SU-DHL-6 (cell line): ENCODE measurements around the gene CNIH2.
"Not testable (repeated sequence)": the region's sequence is repeated elsewhere in the genome, so short reads cannot be mapped to it uniquely, and the experiment has no call there.

Experiments used
- H2AFZ ChIP-seq: fragments of 200-600 bp; sonication (generic); 2 replicates; pipeline ENCODE4 v1.6.1; 2014; ENCODE audit warnings: low read depth, mild to moderate bottlenecking, moderate library complexity, mixed read lengths, antibody characterized with exemption, low read length; ENCODE audit not compliant: severe bottlenecking
- H3F3A ChIP-seq: fragments of 200-600 bp; shearing (Covaris generic); 2 replicates; pipeline ENCODE4 v1.6.0; 2016; ENCODE audit warnings: antibody characterized with exemption, mild to moderate bottlenecking; ENCODE audit not compliant: insufficient read depth
- H3K27ac ChIP-seq: fragments of 200-600 bp; sonication (generic); 2 replicates; pipeline ENCODE4 v1.5.1; 2016; ENCODE audit warnings: low read depth, mild to moderate bottlenecking, low read length, moderate library complexity, mixed read lengths
- H3K27me3 ChIP-seq: fragments of 200-600 bp; sonication (generic), shearing (Covaris generic); 2 replicates; pipeline ENCODE4 v1.6.0; 2014; ENCODE audit warnings: mild to moderate bottlenecking, low read length
- H3K36me3 ChIP-seq: fragments of 200-600 bp; sonication (generic); 2 replicates; pipeline ENCODE4 v1.6.1; 2014; ENCODE audit warnings: mild to moderate bottlenecking, low read length, mixed read lengths
- H3K4me2 ChIP-seq: fragments of 300-600, 200-600 bp; shearing (Covaris generic), sonication (generic); 2 replicates; pipeline ENCODE4 v1.6.0; 2014; ENCODE audit warnings: low read length, low read depth, mild to moderate bottlenecking; ENCODE audit not compliant: poor library complexity, severe bottlenecking
- H3K4me3 ChIP-seq: fragments of 200-600 bp; sonication (generic); 2 replicates; pipeline ENCODE4 v1.5.1; 2014; ENCODE audit warnings: antibody characterized with exemption, low read length, mild to moderate bottlenecking, mixed read lengths; ENCODE audit not compliant: insufficient read depth, poor library complexity, severe bottlenecking
- H3K79me2 ChIP-seq: fragments of 200-600 bp; sonication (generic); 2 replicates; pipeline ENCODE4 v1.6.1; 2014; ENCODE audit warnings: mild to moderate bottlenecking, low read length, moderate library complexity; ENCODE audit not compliant: insufficient read depth
- H3K9ac ChIP-seq: fragments of 200-600 bp; sonication (generic); 2 replicates; pipeline ENCODE4 v1.7.0; 2014; ENCODE audit warnings: mild to moderate bottlenecking, low read length
- H3K9me2 ChIP-seq: fragments of 200-600 bp; sonication (generic); replicated peaks from 2 replicates; pipeline ENCODE4 v1.6.1; 2014; ENCODE audit warnings: low read length; ENCODE audit not compliant: insufficient read depth
- H3K9me3 ChIP-seq: fragments of 200-600 bp; sonication (generic); 2 replicates; pipeline ENCODE4 v1.6.1; 2014; ENCODE audit warnings: low read length, mixed read lengths; ENCODE audit not compliant: insufficient read depth
- H4K20me1 ChIP-seq: fragments of 200-600 bp; sonication (generic); 2 replicates; pipeline ENCODE4 v1.6.1; 2014; ENCODE audit warnings: low read depth, mild to moderate bottlenecking, antibody characterized with exemption, low read length, moderate library complexity, mixed read lengths
- EZH2phosphoT487 ChIP-seq: fragments of 200-600 bp; sonication (generic), shearing (Covaris generic); conservative IDR thresholded peaks from 2 replicates; pipeline ENCODE4 v1.6.1; 2018; ENCODE audit warnings: mild to moderate bottlenecking, antibody characterized with exemption, low read length, moderate library complexity, mixed read lengths
- TF ChIP-seq, protein P1 (sequence below): fragments of 200-600 bp; sonication (generic); IDR thresholded peaks from one replicate; pipeline ENCODE4 v1.5.1; 2017; ENCODE audit warnings: antibody characterized with exemption, mild to moderate bottlenecking, low read length, moderate library complexity; ENCODE audit not compliant: insufficient read depth, poor library complexity, severe bottlenecking

CNIH2 gene

DNA sequence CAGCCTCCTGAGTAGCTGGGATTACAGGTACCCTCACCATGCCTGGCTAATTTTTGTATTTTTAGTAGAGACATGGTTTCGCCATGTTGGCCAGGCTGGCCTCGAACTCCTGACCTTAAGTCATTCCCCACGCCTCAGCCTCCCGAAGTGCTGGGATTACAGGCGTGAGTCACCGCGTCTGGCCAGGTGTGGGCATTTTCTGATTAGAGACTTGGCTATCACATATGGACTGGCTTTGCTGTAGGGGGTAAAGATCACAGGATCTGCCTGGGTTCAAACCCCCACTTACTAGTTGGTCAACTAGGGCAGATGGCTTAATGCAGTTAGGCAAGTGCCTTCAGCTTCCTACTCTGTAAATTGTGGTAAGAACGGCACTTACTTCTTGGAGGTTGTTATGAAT is 32.3 kb downstream of the CNIH2 start:
- Histone ChIP-seq H3K9ac (no peak overlapping the region), H3K27me3 (no peaks in the 10 kb centered on the region), H3K4me2 (no peak overlapping the region), H3K79me2 (no peaks in the 10 kb centered on the region), H2AFZ (no peak overlapping the region), H3K36me3 (no peaks in the 10 kb centered on the region), H3K9me2 (no peaks in the 10 kb centered on the region), H3K27ac (no peak overlapping the region), H4K20me1 (no peaks in the 10 kb centered on the region), H3K4me3 (no peak overlapping the region), H3F3A (no peaks in the 10 kb centered on the region), H3K9me3 (no peaks in the 10 kb centered on the region)
- TF ChIP-seq, protein P1, sequence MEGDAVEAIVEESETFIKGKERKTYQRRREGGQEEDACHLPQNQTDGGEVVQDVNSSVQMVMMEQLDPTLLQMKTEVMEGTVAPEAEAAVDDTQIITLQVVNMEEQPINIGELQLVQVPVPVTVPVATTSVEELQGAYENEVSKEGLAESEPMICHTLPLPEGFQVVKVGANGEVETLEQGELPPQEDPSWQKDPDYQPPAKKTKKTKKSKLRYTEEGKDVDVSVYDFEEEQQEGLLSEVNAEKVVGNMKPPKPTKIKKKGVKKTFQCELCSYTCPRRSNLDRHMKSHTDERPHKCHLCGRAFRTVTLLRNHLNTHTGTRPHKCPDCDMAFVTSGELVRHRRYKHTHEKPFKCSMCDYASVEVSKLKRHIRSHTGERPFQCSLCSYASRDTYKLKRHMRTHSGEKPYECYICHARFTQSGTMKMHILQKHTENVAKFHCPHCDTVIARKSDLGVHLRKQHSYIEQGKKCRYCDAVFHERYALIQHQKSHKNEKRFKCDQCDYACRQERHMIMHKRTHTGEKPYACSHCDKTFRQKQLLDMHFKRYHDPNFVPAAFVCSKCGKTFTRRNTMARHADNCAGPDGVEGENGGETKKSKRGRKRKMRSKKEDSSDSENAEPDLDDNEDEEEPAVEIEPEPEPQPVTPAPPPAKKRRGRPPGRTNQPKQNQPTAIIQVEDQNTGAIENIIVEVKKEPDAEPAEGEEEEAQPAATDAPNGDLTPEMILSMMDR = no peak
- TF ChIP-seq EZH2phosphoT487 = no peak

- H3K36me3 ChIP-seq, H3F3A ChIP-seq, H3K27ac ChIP-seq, H2AFZ ChIP-seq, H3K27me3 ChIP-seq, H3K9ac ChIP-seq, H3K4me3 ChIP-seq, H4K20me1 ChIP-seq, H3K9me2 ChIP-seq, H3K9me3 ChIP-seq, H3K4me2 ChIP-seq, H3K79me2 ChIP-seq: not testable (repeated sequence)
These were observed 32.9 kb downstream of the CNIH2 start for GRCh38 chr11:66310803-66311440.

- no peaks in the 10 kb centered on the region for H3K9me2 ChIP-seq
- H3F3A ChIP-seq = no peaks in the 10 kb centered on the region
- no peaks in the 10 kb centered on the region for H3K79me2 ChIP-seq
- peak overlapping the region; percentile 41 for H3K9ac ChIP-seq
- peak overlapping the region; percentile 67 for H3K4me3 ChIP-seq
- no peaks in the 10 kb centered on the region for H3K27me3 ChIP-seq
- no peaks in the 10 kb centered on the region for H4K20me1 ChIP-seq
- peak overlapping the region; percentile 90 for H3K4me2 ChIP-seq
- H3K9me3 ChIP-seq = no peaks in the 10 kb centered on the region
- no peaks in the 10 kb centered on the region for H3K36me3 ChIP-seq
- TF ChIP-seq EZH2phosphoT487 = no peak
- TF ChIP-seq, protein P1 = peak; percentile 59
- H2AFZ ChIP-seq = peak overlapping the region; percentile 55
- no peak overlapping the region for H3K27ac ChIP-seq
These were observed 33.5 kb downstream of the CNIH2 start for GRCh38 chr11:66311470-66311964.

GRCh38 chr11:66311965-66312548 is 34.1 kb downstream of the CNIH2 start:
- Histone ChIP-seq H3K4me3 (peak overlapping the region; percentile 67), H3K36me3 (no peaks in the 10 kb centered on the region), H2AFZ (peak overlapping the region; percentile 92), H4K20me1 (no peaks in the 10 kb centered on the region), H3K4me2 (peak overlapping the region; percentile 90), H3K79me2 (no peaks in the 10 kb centered on the region), H3K9ac (peak overlapping the region; percentile 49), H3K9me2 (no peaks in the 10 kb centered on the region), H3K27me3 (no peaks in the 10 kb centered on the region), H3K27ac (peak overlapping the region; percentile 71), H3K9me3 (no peaks in the 10 kb centered on the region), H3F3A (no peaks in the 10 kb centered on the region)
- TF ChIP-seq, protein P1 = no peak
- no peak for TF ChIP-seq EZH2phosphoT487
